ENCODE data around the gene CTDSPL2.

DNA sequence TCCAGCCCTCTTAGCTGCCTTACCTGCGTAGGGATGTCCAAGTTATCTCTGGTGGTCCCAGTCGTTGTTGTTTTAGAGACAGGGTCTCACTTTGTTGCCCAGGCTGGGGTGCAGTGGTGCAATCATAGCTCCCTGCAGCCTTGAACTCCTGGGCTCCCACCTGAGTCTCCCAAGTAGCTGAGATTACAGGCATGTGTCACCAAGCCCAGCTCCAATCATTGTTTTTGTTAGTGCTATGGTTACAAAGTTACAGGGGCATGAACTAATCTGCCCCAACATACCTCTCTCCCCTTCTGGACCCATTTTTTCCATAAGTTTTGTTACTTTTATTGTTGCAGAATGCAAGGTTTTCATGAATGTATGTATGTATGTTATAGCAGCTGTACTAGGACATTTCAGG lies 54.7 kb downstream of the CTDSPL2 start:
- TF ChIP-seq, protein P1, sequence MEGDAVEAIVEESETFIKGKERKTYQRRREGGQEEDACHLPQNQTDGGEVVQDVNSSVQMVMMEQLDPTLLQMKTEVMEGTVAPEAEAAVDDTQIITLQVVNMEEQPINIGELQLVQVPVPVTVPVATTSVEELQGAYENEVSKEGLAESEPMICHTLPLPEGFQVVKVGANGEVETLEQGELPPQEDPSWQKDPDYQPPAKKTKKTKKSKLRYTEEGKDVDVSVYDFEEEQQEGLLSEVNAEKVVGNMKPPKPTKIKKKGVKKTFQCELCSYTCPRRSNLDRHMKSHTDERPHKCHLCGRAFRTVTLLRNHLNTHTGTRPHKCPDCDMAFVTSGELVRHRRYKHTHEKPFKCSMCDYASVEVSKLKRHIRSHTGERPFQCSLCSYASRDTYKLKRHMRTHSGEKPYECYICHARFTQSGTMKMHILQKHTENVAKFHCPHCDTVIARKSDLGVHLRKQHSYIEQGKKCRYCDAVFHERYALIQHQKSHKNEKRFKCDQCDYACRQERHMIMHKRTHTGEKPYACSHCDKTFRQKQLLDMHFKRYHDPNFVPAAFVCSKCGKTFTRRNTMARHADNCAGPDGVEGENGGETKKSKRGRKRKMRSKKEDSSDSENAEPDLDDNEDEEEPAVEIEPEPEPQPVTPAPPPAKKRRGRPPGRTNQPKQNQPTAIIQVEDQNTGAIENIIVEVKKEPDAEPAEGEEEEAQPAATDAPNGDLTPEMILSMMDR (IDR thresholded peaks at IDR 0.05), result no peak
- no peak for TF ChIP-seq POLR2A (IDR thresholded peaks at IDR 0.05)

All from breast epithelium (tissue), 3 donors.